Effector memory CD4-positive, alpha-beta T cell (primary cell): Measurements from ENCODE around the gene FETUB.
"Not testable (repeated sequence)": the region's sequence is repeated elsewhere in the genome, so short reads cannot be mapped to it uniquely, and the experiment has no call there.

Source experiments
- DNase-seq, 3 donors: peaks; one replicate each; pipeline ENCODE4 v3.0.0-alpha.2; 2020
- H3K27ac ChIP-seq: 2 replicates; pipeline ENCODE4 v1.7.0; 2013; ENCODE audit warnings: mild to moderate bottlenecking, low read length, moderate library complexity; ENCODE audit not compliant: insufficient read depth, poor library complexity, severe bottlenecking
- H3K27me3 ChIP-seq: replicated peaks from 2 replicates; pipeline ENCODE4 v1.7.0; 2013; ENCODE audit warnings: mild to moderate bottlenecking, low read length; ENCODE audit not compliant: insufficient read depth, control insufficient read depth, poor library complexity, severe bottlenecking
- H3K36me3 ChIP-seq: 2 replicates; pipeline ENCODE4 v1.7.0; 2013; ENCODE audit warnings: mild to moderate bottlenecking, low read length, moderate library complexity; ENCODE audit not compliant: control insufficient read depth, insufficient read depth
- H3K4me1 ChIP-seq: 2 replicates; pipeline ENCODE4 v1.7.0; 2013; ENCODE audit warnings: low read length, mild to moderate bottlenecking; ENCODE audit not compliant: control insufficient read depth, insufficient read depth, poor library complexity, severe bottlenecking
- H3K4me3 ChIP-seq: 2 replicates; pipeline ENCODE4 v1.7.0; 2013; ENCODE audit warnings: low read length, low read depth, mild to moderate bottlenecking; ENCODE audit not compliant: insufficient read depth, poor library complexity, severe bottlenecking
- H3K9me3 ChIP-seq: 2 replicates; pipeline ENCODE4 v1.7.0; 2013; ENCODE audit warnings: mild to moderate bottlenecking, low read length, moderate library complexity; ENCODE audit not compliant: control insufficient read depth

Gene FETUB

GRCh38 chr3:186690304-186690703 is 50.1 kb downstream of the FETUB start:
- not testable (repeated sequence) for H3K4me1 ChIP-seq, DNase-seq, H3K27me3 ChIP-seq, H3K9me3 ChIP-seq, H3K36me3 ChIP-seq, H3K27ac ChIP-seq, H3K4me3 ChIP-seq

DNA sequence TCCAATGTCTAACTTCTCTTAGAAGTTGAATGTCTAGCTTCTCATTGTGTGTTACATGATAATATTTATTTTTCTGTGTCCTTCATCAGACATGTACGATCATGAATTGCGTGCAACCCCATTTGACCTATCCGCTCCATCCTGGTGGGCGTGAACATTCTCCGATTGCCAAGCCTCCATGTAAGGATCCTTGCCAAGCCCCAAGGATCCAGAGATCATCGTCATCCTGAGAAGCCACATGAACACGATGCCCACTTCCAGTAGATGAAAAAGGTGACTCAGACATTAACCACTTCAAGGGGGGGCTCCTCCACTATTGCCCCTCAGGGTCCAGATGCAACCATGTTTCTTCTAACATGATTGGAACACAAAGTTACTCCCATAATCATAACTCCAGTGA is 51.5 kb downstream of the FETUB start:
- no peak for DNase-seq
- no peak overlapping the region for H3K27ac ChIP-seq
- H3K9me3 ChIP-seq = no peaks in the 10 kb centered on the region
- no peaks in the 10 kb centered on the region for H3K4me1 ChIP-seq
- H3K27me3 ChIP-seq = no peaks in the 10 kb centered on the region
- H3K4me3 ChIP-seq = no peak overlapping the region
- no peaks in the 10 kb centered on the region for H3K36me3 ChIP-seq

DNA sequence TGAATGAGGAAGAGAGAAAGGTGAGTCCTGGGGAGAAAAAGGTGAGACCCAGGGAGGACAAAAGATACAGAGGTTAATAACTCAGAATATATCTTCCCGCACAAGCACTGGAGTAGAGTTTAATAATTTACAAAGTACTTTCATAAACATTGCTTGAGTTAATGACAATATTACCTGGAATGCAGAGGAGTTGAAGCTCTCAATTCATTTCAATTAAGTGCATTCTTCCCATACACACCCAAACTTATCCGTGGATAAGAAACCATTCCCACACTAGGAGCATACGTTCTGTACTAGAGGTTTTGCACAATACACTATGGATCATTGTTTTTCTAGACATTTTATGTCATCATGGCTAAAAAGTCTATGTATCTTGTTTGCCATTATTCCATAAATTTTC is 53.6 kb downstream of the FETUB start:
- no peak for DNase-seq
- Histone ChIP-seq H3K36me3 (no peaks in the 10 kb centered on the region), H3K27ac (no peak overlapping the region), H3K9me3 (no peaks in the 10 kb centered on the region), H3K4me3 (no peak overlapping the region), H3K4me1 (no peaks in the 10 kb centered on the region), H3K27me3 (no peaks in the 10 kb centered on the region)

DNA sequence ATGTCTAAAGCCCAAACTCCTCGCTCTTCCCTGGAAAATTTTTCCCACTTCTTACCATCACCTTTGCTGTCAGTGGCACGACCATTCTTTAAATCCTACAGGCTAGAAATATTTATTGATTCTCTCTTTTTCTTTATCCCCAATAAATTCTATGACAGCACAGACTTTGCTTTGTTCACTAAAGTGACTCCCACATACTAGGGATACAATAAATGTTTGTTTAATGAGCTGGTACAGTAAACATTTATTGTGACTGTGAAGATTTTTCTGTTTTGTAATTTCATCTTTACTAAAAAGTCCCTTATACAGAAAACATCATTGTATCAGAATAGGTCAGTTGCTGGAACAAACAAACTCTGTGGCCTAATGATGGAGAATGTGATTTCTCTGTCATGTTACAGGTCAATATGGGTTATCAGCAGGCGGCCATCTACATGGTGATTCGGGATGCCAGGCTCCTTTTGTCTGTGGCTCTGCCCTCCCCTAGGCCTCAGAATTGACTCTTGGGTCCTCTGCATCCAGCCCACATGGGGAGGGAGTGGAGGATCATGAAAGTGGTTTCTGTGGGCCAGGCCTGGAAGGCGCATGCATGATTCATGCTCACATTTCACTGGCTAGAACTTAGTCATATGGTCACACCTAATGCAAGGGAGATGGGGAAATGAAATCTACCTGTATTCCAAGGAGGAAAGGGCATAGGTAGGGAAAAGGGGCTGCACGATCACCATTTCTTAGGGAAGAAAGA is 54.3 kb downstream of the FETUB start:
- Histone ChIP-seq H3K27ac (no peak overlapping the region), H3K27me3 (no peaks in the 10 kb centered on the region), H3K4me1 (no peaks in the 10 kb centered on the region), H3K36me3 (no peaks in the 10 kb centered on the region), H3K9me3 (no peaks in the 10 kb centered on the region), H3K4me3 (no peak overlapping the region)
- DNase-seq = no peak

DNA sequence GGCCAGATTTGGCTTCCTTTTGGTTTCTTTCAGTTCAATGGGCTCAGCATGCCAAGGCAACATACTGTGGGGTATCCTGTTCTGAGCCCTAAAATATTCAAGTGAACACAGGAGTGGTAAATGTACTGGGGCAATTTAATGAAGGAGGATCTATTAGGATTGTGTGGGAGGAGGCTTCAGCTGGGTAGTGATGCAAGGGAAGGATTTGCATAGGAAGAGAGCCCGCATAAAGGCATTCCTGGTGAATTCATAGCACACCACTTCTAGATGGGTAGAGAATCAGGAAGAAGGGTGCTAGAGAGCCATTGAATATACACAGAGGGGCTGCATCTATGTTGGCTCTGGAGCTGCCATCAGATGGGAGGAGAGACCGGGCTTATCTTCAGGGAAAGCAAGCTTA is 56.3 kb downstream of the FETUB start:
- no peak overlapping the region for H3K4me3 ChIP-seq
- H3K4me1 ChIP-seq = no peaks in the 10 kb centered on the region
- H3K9me3 ChIP-seq = no peaks in the 10 kb centered on the region
- no peaks in the 10 kb centered on the region for H3K36me3 ChIP-seq
- H3K27ac ChIP-seq = no peak overlapping the region
- no peak for DNase-seq
- H3K27me3 ChIP-seq = no peaks in the 10 kb centered on the region

DNA sequence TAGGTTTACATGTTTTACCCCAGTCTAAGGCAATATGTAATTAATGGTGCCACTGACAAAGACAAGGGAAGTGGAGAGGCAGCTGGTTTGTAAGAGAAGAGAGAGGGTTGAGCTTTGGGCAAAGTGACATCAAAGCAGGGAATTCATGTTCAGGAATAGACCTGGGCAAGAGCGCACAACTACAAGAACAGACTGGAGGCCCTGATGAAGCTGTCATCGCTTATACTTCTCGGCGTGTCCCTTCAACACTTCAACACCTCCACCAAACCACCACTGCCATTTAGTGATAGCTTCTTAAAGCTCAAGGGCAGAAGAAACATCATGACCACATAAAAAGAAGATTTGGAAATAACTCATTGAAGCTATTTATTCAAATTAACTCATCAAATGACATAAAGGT is 57.3 kb downstream of the FETUB start:
- H3K4me3 ChIP-seq = no peak overlapping the region
- DNase-seq = no peak
- H3K27me3 ChIP-seq = no peaks in the 10 kb centered on the region
- no peaks in the 10 kb centered on the region for H3K9me3 ChIP-seq
- H3K36me3 ChIP-seq = no peaks in the 10 kb centered on the region
- H3K4me1 ChIP-seq = no peaks in the 10 kb centered on the region
- no peak overlapping the region for H3K27ac ChIP-seq

DNA sequence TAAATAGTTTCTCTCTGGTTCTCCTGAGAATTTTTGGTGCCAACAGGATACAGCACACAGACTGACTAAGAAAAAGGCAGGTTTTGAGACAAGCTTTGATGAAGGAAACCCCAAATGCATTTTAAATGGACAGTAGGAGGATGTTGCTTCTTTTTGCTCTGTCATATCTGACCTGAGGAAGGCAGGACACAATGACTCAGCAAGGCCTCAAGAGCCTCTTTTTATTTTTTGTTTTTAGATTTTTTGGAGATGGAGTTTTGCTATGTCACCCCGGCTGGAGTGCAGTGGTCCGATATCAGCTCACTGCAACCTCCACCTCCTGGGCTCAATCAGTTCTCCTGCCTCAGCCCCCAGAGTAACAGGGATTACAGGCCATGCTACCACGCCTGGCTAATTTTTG is 60.1 kb downstream of the FETUB start:
- H3K36me3 ChIP-seq = no peaks in the 10 kb centered on the region
- H3K27ac ChIP-seq = no peak overlapping the region
- H3K4me3 ChIP-seq = no peak overlapping the region
- H3K27me3 ChIP-seq = no peaks in the 10 kb centered on the region
- H3K9me3 ChIP-seq = no peaks in the 10 kb centered on the region
- H3K4me1 ChIP-seq = no peaks in the 10 kb centered on the region
- DNase-seq = no peak

DNA sequence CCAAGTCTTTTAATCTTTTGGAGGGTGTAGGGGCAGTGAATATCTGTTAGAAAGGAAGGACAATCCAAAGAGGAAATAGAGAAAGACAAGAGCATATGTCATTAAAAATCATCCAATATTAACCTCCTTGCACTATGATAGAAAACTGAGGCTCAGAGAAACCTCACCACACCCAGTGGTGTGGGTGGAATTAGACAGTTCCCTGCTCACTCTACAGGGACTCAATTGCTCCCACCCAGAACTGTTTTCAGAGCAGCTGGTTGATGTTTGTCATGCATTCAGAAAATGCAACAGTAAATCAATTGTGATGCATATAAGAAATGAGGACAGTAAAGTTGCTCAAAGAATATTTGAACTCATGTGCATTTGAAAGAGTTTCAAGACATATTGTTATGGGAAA is 62.3 kb downstream of the FETUB start:
- not testable (repeated sequence) for H3K4me3 ChIP-seq, DNase-seq, H3K9me3 ChIP-seq, H3K36me3 ChIP-seq, H3K27me3 ChIP-seq, H3K4me1 ChIP-seq, H3K27ac ChIP-seq
